NCI-H510A treated with DMSO at 0.1 percent for 48 hours (cell line): Measurements from ENCODE around the gene CSK.
"Not testable (repeated sequence)": the region's sequence is repeated elsewhere in the genome, so short reads cannot be mapped to it uniquely, and the experiment has no call there.

ENCODE experiments used
- DNase-seq: peaks from one replicate; lab custom pipeline; 2025; lab: John Stamatoyannopoulos, UW

Gene CSK

GRCh38 chr15:74770211-74770903 lies 11.5 kb upstream of the CSK start:
- DNase-seq, result no peak

DNA sequence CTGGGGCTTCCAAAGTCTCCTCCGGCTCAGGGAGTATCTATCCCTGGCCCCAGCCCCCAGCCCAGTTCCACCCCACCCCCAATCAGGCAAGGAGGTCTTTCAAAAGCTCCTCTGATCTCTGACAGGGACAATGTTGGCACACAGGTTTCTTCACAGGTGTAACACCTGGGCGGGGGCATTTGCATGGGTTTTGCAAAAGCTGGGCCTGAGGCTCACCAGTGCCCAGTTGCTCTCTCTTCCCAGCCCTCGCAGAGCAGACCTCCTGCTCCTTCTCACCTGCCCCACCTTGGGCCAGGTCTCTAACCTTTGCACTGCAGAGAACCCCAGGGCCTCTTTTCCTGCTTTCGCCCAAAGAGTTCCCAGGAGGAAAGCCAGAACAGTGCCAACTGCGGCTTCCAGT lies 8.6 kb upstream of the CSK start:
- no peak for DNase-seq

DNA sequence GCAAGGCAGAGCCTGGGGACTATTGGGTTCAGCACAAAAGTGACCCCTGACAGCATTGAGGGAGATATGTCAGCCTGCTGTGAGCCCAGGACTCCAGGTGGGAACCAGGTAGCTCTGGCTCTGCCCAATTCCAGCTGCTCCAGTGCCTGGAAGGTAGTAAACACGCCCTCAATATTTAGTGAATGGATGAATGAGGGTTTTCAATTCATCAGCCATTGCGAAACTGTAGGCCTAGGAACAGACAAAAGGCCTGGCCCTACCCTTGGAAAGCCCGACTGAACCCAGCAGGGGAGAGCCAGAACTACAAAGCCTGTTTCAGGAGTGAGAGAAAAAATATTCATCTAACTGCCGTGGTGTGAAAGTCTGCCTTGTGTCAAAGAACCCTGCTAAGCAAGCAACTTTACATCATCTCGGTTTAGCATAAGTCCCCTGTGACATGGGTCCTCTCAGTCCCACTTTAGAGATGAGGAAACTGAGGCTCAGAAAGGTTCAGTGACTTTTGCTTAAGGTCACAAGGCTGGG lies 8.1 kb upstream of the CSK start:
- no peak for DNase-seq

DNA sequence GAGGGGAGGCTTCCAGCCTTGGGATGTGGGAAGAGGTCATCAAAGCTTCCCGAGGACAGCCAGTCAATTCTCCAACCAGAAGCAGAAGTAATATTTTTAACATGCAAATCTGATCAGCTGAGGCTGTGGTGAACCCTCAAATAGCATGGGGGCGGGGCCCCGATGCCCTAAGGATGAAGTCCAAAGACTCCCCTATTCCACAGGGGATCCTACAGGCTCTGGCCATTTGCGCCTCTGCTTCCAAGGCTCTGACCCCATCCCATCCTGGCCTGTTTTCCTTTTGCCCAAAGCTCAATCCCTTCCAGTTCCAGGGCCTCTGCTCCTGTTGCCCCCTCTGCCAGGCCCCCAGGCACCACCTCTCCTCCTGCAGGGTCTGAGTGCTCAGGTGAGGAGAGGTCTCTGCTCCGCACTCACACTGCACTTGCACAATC lies 6.7 kb upstream of the CSK start:
- DNase-seq, result no peak

GRCh38 chr15:74775894-74776293 lies 6.0 kb upstream of the CSK start:
- no peak for DNase-seq

DNA sequence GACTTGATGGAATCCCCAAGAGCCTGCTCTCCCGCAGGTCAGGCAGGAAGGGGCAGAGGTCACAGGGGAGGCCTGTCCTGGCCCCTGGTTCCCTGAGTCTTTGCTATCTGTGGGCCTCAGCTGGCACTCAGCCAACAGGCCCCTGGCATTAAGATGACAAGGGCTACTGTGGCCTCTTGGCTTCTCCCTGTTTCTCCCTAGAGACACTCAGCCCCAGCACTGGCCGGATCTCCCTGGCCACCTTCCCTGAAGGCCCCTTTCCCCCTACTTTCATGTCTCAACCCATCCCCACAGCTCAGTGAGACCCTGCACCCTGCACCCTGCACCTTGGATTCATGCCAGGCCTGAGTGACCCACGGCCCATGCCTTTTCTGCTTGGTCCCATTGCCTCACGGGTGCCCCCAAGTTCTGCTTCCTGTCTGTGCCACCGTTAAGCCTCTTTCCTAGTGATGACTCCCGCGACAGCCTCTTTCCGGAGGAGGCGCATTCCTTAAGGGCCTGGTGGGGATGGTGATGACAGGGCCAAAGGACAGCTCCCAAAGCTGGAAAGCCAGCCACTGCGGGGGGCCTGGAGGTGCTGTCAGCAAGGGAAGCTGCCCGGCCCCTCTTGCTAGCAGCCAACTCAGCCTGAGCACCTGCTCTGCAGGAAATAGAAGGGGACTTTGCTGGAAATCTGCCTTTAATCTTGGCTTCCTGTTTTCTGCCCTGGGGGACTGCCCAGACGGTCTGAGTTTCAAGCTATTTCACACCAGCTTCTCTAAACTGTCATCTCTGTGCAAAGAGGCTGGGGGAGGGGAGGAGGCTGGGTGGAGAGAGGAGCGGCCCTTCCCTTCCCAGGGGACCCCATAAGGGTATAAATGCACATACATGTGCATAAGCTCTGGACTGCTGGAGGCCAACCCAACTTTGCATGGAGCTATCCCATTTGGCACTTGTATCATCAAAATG lies 4.8 kb upstream of the CSK start:
- no peak for DNase-seq

GRCh38 chr15:74777769-74778598 lies 3.9 kb upstream of the CSK start:
- DNase-seq, result no peak

DNA sequence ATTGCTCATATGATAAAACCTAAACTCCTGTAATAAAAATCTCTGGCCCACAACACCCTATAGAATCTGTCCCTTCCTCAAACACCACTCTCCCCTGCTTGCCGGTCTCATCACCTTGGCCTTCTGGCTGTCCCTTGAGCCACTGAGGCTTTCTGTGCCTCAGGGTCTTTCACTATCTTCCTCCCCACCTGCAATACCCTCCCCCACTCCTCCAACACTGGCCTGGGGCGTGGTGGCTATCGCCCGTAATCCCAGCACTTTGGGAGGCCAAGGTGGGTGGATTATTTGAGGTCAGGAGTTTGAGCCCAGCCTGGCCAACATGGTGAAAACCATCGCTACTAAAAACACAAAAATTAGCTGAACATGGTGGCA lies 3.3 kb upstream of the CSK start:
- no peak for DNase-seq

DNA sequence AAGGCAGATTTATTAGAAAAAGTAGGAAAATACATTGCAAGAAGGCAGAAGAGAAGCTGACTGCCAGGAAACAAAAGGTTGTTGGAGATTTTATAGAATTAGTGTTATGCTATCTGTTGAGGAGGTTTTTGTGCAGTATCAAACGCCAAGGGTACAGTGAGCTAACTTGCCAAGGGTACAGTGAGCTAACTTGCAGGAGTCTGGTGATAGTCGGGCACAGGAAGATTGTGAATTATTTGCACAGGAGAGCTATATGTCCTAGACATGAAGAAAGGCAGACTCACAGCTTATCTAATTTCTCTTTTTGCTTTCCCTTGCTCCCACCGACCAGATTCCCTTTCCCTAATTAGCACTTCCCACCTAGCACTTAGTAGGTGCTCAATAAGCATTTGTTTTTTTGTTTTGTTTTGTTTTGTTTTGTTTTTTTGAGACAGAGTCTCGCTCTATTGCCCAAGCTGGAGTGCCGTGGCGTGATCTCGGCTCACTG lies 2.7 kb upstream of the CSK start:
- DNase-seq, result no peak

- no peak for DNase-seq
These were observed 1.1 kb upstream of the CSK start for GRCh38 chr15:74780523-74781430.

- no peak for DNase-seq
These were observed 585 bp downstream of the CSK start for GRCh38 chr15:74782259-74783071.

GRCh38 chr15:74783072-74783807 lies 1.4 kb downstream of the CSK start:
- DNase-seq, result no peak

GRCh38 chr15:74783808-74784175 lies 1.9 kb downstream of the CSK start:
- no peak for DNase-seq

DNA sequence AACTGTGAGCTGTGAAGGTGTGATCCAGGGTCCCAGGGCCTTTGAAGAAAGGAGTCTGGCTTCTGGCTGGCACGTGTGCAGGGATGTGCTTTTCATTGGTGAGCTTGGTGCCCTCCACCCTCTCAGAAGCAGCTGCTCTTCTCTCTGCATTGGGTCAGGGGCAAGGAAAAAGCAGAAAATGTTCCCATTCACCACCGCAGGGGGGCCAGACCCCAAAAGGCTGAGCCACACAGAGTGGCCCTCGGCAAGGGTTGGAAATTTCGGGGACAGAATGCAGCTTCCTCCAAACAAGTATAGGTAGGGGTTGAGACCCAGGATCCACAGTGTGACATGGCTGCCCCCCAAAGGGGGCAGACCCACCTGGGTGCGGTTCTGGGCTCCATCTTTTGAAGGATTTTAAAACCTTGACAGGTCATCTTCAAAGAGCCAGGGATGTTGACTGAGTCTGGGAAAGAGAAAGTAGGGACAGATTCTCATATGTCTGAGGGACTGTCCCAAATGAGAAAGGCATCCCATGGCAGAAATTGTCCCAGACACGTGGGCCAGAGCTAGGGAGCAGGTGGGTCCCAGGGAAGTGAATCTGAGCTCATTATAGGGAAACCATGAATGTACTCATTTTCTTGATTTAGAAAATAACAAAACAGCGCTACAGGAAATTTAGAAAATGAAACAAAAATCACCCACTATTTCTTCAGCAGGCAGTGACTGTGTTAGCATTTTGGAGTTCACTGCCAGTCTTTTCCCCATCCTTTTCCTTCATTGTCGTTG lies 2.7 kb downstream of the CSK start:
- no peak for DNase-seq

- DNase-seq, result no peak
These were observed 3.5 kb downstream of the CSK start for GRCh38 chr15:74785194-74786032.

- not testable (repeated sequence) for DNase-seq
These were observed 4.2 kb downstream of the CSK start for GRCh38 chr15:74786081-74786480.

DNA sequence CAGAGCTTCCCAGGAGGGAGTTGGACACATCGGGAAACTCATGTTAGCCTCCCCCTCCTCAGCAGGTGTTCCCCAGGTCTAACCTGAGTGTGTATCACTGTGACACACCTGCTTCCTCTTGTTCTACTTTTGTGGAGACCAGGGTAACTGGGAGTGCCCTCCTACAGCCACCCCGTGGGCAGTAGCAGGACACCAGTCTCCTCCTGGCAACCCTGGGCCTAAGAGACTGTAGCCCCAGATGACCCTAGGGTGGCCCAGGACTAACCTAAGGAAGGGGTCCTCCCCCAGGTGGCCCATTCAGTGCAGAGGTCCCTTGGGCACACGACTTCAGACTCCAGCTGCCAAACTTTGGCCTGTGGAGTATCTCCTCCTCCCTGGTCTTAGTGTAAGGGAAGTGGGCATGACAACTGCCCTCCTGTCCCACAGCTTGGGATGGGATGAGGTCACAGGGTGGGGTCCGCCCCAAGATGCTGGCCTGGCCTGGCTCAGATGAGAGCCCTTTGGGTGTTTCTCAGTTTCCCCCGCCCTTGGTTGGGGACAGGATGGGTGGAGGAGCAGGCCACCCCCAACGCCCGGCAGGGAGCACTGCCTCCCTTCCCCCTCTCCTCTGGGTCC lies 4.8 kb downstream of the CSK start:
- no peak for DNase-seq
